Endodermal cell (in vitro differentiated cells): ENCODE results near the gene DTNB. TPM values are rescaled to one million over a fixed set of nuclear protein-coding genes. Genes with fewer than 3 reads are reported as not detected.

Source experiments
- DNase-seq: peaks from one replicate; pipeline ENCODE4 v3.0.0-alpha.2; 2017
- H3K27ac ChIP-seq: 2 replicates; pipeline ENCODE4 v1.5.1; 2013; ENCODE audit warnings: mild to moderate bottlenecking, low read depth, low read length, moderate library complexity
- H3K27me3 ChIP-seq: 2 replicates; pipeline ENCODE4 v1.6.1; 2013; ENCODE audit warnings: mild to moderate bottlenecking, low read length, moderate library complexity; ENCODE audit not compliant: insufficient read depth, control insufficient read depth, poor library complexity, severe bottlenecking
- H3K36me3 ChIP-seq: 2 replicates; pipeline ENCODE4 v1.7.0; 2013; ENCODE audit warnings: mild to moderate bottlenecking, low read length, moderate library complexity; ENCODE audit not compliant: control insufficient read depth, insufficient read depth
- H3K4me1 ChIP-seq: one replicate; pipeline ENCODE4 v1.7.0; 2013; ENCODE audit warnings: low read length; ENCODE audit not compliant: control insufficient read depth, insufficient read depth
- H3K4me3 ChIP-seq: 2 replicates; pipeline ENCODE4 v1.5.1; 2013; ENCODE audit warnings: mild to moderate bottlenecking, low read length, moderate library complexity
- H3K9ac ChIP-seq: 2 replicates; pipeline ENCODE4 v1.6.1; 2013; ENCODE audit warnings: mild to moderate bottlenecking, low read length, moderate library complexity; ENCODE audit not compliant: poor library complexity, severe bottlenecking; ENCODE audit errors: extremely low read depth
- H3K9me3 ChIP-seq: 2 replicates; pipeline ENCODE4 v1.6.1; 2013; ENCODE audit warnings: mild to moderate bottlenecking, low read length, moderate library complexity; ENCODE audit not compliant: control insufficient read depth
- H3K27ac Mint-ChIP-seq: 2 replicates; pipeline ENCODE4 v1.8.0; 2020; ENCODE audit warnings: mixed read lengths
- H3K27me3 Mint-ChIP-seq: 2 replicates; pipeline ENCODE4 v1.8.0; 2021; ENCODE audit warnings: mild to moderate bottlenecking, mixed read lengths; ENCODE audit not compliant: insufficient read depth
- H3K36me3 Mint-ChIP-seq: 2 replicates; pipeline ENCODE4 v1.8.0; 2020; ENCODE audit warnings: low read depth, mixed read lengths
- H3K4me1 Mint-ChIP-seq: 2 replicates; pipeline ENCODE4 v1.8.0; 2020; ENCODE audit warnings: mixed read lengths
- H3K4me3 Mint-ChIP-seq: 2 replicates; pipeline ENCODE4 v1.8.0; 2020; ENCODE audit warnings: mild to moderate bottlenecking, moderate library complexity, mixed read lengths
- H3K9me3 Mint-ChIP-seq: 2 replicates; pipeline ENCODE4 v1.8.0; 2020; ENCODE audit warnings: mild to moderate bottlenecking, mixed read lengths
- WGBS, 2 experiments: methylation state at CpG; one replicate each; pipeline versions ENCODE4 v1.1.5 to v1.1.7; 2013; ENCODE audit warnings: missing lambda C conversion rate in 2 of 2, mixed read lengths in 1 of 2; ENCODE audit not compliant: insufficient coverage in 1 of 2, insufficient read length in 1 of 2; 5-methylcytosine and 5-hydroxymethylcytosine counted together
- total RNA-seq, 2 donors: library from RNA; stranded (reverse); fragmentation: NEBNext Ultra II Directional in 1 of 2; extraction: Animal tissue kit (Norgen Biotek cat#: 25700) in 1 of 2; gene quantifications; 2 replicates in 1 of 2; 3 replicates in 1 of 2; pipeline ENCODE4 v1.2.1, GENCODE V29; 2021
- TF ChIP-seq, protein P1 (sequence below): fragments of 200-600 bp; sonication (generic); conservative IDR thresholded peaks from 2 replicates; pipeline ENCODE4 v1.5.0; 2021; ENCODE audit warnings: antibody characterized with exemption, mild to moderate bottlenecking

The DTNB gene
- total RNA-seq, 2 donors from 2014 or later: 38.8 to 48.7 TPM

DNA sequence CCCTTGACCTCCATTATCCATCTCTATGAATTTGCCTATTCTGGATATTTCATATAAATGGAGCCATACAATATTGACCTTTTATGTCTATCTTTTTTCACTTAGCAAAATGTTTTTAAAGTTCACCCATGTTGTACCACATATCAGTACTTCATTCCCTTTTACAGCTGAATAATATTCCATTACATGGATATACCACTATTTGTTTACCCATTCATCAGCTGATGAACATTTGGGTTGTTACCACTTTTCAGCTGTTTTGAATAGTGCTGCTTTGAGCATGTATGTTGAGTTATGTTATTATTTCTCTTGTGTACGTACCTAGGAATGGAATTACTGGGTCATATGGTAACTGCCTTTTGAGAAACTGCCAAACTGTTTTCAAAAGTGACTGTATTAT lies 238.0 kb downstream of the DTNB start:
- 95 to 100% methylated on average over 1 of the region's 1 CpG for WGBS, 2 experiments
- TF ChIP-seq, protein P1, sequence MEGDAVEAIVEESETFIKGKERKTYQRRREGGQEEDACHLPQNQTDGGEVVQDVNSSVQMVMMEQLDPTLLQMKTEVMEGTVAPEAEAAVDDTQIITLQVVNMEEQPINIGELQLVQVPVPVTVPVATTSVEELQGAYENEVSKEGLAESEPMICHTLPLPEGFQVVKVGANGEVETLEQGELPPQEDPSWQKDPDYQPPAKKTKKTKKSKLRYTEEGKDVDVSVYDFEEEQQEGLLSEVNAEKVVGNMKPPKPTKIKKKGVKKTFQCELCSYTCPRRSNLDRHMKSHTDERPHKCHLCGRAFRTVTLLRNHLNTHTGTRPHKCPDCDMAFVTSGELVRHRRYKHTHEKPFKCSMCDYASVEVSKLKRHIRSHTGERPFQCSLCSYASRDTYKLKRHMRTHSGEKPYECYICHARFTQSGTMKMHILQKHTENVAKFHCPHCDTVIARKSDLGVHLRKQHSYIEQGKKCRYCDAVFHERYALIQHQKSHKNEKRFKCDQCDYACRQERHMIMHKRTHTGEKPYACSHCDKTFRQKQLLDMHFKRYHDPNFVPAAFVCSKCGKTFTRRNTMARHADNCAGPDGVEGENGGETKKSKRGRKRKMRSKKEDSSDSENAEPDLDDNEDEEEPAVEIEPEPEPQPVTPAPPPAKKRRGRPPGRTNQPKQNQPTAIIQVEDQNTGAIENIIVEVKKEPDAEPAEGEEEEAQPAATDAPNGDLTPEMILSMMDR: no peak
- Mint-ChIP-seq H3K4me1 (no peaks in the 10 kb centered on the region), H3K36me3 (peaks cover 13% of the 10 kb centered on the region), H3K4me3 (no peak overlapping the region), H3K27me3 (no peaks in the 10 kb centered on the region), H3K9me3 (peaks cover 11% of the 10 kb centered on the region), H3K27ac (no peak overlapping the region)
- Histone ChIP-seq H3K36me3 (peaks cover 7% of the 10 kb centered on the region), H3K9ac (no peak overlapping the region), H3K4me1 (no peaks in the 10 kb centered on the region), H3K9me3 (peaks cover 11% of the 10 kb centered on the region), H3K27ac (no peak overlapping the region), H3K4me3 (no peak overlapping the region), H3K27me3 (no peaks in the 10 kb centered on the region)
- DNase-seq: no peak

- no peaks in the 10 kb centered on the region for H3K4me1 Mint-ChIP-seq
Observed at GRCh38 chr2:25431604-25432003, 241.8 kb downstream of the DTNB start.

DNA sequence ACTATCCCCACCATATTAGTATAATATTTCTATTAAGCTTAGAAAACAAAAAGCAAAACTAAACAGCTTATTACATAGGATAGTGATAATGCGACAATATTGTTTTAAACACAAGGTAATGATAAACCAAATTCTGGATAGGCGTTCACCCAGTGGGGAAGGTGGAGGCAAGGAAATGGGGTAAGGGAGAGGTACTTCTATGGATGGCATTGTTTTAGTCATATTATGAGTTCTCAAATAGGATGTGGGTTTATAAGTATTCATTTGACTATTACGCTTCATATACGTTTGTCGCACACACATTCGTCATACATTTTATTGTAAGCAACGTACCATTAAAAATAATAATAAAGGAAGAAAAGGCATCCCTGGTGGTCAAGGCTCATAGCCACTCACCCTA lies 242.8 kb downstream of the DTNB start:
- Histone ChIP-seq H3K27me3 (no peaks in the 10 kb centered on the region), H3K36me3 (peaks cover 10% of the 10 kb centered on the region), H3K4me1 (no peaks in the 10 kb centered on the region), H3K27ac (no peak overlapping the region), H3K9me3 (peaks cover 7% of the 10 kb centered on the region), H3K9ac (no peak overlapping the region), H3K4me3 (no peak overlapping the region)
- 99 to 100% methylated on average over 3 to 7 of the region's 7 CpGs for WGBS, 2 experiments
- no peak overlapping the region for H3K4me3 Mint-ChIP-seq
- no peaks in the 10 kb centered on the region for H3K27me3 Mint-ChIP-seq
- H3K4me1 Mint-ChIP-seq: no peaks in the 10 kb centered on the region
- DNase-seq: no peak
- peaks cover 15% of the 10 kb centered on the region for H3K36me3 Mint-ChIP-seq
- H3K27ac Mint-ChIP-seq: no peak overlapping the region
- TF ChIP-seq, protein P1: no peak
- H3K9me3 Mint-ChIP-seq: peaks cover 5% of the 10 kb centered on the region

More at GRCh38 chr2:25431604-25432003, 241.8 kb downstream of the DTNB start:
- no peak overlapping the region for H3K27ac Mint-ChIP-seq
- 87 to 93% methylated on average over 3 to 4 of the region's 4 CpGs for WGBS, 2 experiments
- no peaks in the 10 kb centered on the region for H3K4me1 ChIP-seq
- H3K36me3 ChIP-seq: peaks cover 13% of the 10 kb centered on the region
- no peak overlapping the region for H3K9ac ChIP-seq
- H3K27ac ChIP-seq: no peak overlapping the region
- no peaks in the 10 kb centered on the region for H3K27me3 Mint-ChIP-seq
- peaks cover 11% of the 10 kb centered on the region for H3K9me3 ChIP-seq
- H3K4me3 ChIP-seq: no peak overlapping the region
- peaks cover 11% of the 10 kb centered on the region for H3K9me3 Mint-ChIP-seq
- H3K4me3 Mint-ChIP-seq: no peak overlapping the region
- no peak for DNase-seq
- TF ChIP-seq, protein P1: no peak
- peaks cover 17% of the 10 kb centered on the region for H3K36me3 Mint-ChIP-seq
- no peaks in the 10 kb centered on the region for H3K27me3 ChIP-seq
